Stimulated activated CD4-positive, alpha-beta T cell treated with anti-CD3 and anti-CD28 coated beads, Interleukin-15, amount 100 ng/mL, for 48 hours (primary cell): ENCODE results near the gene AQP12A.

ENCODE experiments used
- DNase-seq, 2 donors: peaks; one replicate each; pipeline ENCODE4 v3.0.0-alpha.2; 2020; ENCODE audit warnings: low read depth in 2 of 2

AQP12A gene

GRCh38 chr2:240707043-240707756 is 15.5 kb downstream of the AQP12A start:
- no peak for DNase-seq

DNA sequence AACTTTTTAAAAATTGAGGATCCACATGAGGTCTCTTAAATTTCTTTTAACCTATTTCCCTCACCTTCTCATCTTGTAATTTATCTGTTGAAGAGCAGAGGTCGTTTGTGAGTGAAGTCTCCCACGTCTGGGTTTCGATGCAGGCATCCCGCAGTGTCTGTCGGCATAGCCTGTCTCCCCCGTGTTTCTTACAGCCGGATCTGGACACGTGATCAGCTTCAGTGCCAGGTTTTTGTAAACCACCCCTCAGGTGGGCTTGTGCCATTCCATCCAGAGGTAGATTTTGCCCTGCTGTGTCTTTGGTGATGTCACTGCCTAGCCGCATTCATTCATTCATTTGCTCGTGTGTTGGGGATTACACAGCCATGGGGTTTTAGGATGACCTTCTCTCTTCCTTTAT is 16.2 kb downstream of the AQP12A start:
- DNase-seq, result no peak

DNA sequence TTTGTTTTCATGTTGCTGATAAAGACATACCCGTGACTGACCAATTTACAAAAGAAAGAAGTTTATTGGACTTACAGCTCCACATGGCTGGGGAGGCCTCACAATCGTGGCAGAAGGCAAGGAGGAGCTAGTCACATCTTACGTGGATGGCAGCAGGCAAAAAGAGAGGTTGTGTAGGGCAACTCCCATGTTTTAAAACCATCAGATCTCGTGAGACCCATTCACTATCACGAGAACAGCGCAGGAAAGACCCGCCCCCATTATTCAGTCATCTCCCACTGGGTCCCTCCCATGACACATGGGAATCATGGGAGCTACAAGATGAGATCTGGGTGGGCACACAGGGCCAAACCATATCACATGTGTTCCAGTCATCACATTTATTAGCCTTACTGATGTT is 16.8 kb downstream of the AQP12A start:
- no peak for DNase-seq

GRCh38 chr2:240711296-240711695 is 19.6 kb downstream of the AQP12A start:
- no peak for DNase-seq

- DNase-seq, result no peak
These were observed 20.0 kb downstream of the AQP12A start for GRCh38 chr2:240711701-240712100.

DNA sequence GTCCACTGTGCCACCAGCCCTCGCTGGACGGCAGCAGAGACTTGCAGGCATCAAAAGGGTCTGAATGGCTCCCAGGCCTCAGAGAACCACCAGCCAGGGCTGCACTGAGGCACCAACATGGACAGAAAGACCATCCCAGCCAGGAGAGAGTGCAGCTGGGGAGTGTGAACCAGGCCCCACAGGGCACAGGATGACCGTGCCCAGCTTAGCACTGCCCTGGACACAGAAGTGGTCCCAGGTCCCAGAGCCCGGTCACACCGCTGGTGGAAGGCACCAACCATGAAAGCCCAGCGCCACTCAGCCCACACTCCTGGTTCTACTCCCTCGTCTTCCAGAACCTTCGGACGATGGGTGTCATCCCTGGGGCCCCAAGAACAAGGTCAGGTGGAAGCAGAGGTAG is 20.5 kb downstream of the AQP12A start:
- no peak for DNase-seq

GRCh38 chr2:240713071-240713927 is 21.6 kb downstream of the AQP12A start:
- no peak for DNase-seq

- no peak for DNase-seq
These were observed 22.5 kb downstream of the AQP12A start for GRCh38 chr2:240713928-240714746.

GRCh38 chr2:240714747-240715725 is 23.4 kb downstream of the AQP12A start:
- no peak for DNase-seq

GRCh38 chr2:240716130-240716798 is 24.6 kb downstream of the AQP12A start:
- no peak for DNase-seq

DNA sequence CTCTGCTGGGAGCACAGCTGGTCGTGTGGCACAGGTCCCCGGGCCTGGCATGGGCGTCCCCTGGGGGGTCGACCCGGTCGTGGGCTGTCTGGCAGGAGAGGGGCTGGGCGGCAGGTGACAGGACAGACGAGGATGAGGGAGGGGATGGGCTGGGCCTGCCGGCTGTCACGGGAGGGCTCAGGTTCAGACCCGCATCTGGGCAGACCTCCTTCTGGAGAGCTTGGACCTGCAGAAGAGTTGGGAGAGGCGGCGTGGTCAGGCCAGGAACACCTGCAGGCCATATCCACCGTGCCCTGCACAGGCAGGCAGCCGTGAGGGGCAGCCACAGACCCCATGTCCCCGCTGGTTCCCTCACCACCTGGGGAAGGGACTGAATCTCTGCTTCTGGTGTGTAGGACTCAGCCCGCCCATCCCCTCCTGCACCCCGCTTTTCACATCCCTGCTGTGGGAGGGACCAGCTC is 25.5 kb downstream of the AQP12A start:
- no peak for DNase-seq

- DNase-seq, result no peak
These were observed 26.3 kb downstream of the AQP12A start for GRCh38 chr2:240717681-240718581.

- no peak for DNase-seq
These were observed 27.3 kb downstream of the AQP12A start for GRCh38 chr2:240718896-240719490.

GRCh38 chr2:240719676-240720545 is 28.2 kb downstream of the AQP12A start:
- DNase-seq, result no peak

- DNase-seq, result no peak
These were observed 29.3 kb downstream of the AQP12A start for GRCh38 chr2:240720686-240721595.

- no peak for DNase-seq
These were observed 30.0 kb downstream of the AQP12A start for GRCh38 chr2:240721596-240722180.
